HG02642 (cell line): Measurements from ENCODE around the gene HDLBP.
"Not testable (repeated sequence)": the region's sequence is repeated elsewhere in the genome, so short reads cannot be mapped to it uniquely, and the experiment has no call there.

Experiments used
- ATAC-seq: cut with Tn5 transposase; IDR thresholded peaks from one replicate; pipeline ENCODE4 v1.9.1; 2021; ENCODE audit warnings: mild to moderate bottlenecking; ENCODE audit not compliant: unreplicated experiment, poor library complexity

The HDLBP gene

DNA sequence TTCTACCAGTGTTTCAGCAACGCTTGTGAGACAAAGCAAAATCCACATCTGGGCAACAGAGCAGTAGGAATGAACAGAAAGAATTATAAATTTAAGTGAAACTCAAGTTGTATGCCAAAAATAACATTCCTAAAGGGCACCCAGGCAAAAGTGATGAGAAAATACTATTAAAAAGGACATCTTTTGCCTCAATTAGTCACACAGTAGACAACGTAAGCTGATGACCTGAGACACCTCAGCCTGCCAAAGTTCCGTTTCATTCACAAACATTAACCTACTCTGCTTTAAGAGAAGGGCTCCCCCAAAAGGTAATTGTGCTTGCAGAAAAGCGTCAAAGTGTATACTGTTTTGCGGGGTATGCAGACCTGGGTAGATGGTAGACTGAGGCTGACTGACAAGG is 7.2 kb downstream of the HDLBP start:
- no peak for ATAC-seq

- ATAC-seq: no peak
Observed at GRCh38 chr2:241307055-241307454, 8.4 kb downstream of the HDLBP start.

DNA sequence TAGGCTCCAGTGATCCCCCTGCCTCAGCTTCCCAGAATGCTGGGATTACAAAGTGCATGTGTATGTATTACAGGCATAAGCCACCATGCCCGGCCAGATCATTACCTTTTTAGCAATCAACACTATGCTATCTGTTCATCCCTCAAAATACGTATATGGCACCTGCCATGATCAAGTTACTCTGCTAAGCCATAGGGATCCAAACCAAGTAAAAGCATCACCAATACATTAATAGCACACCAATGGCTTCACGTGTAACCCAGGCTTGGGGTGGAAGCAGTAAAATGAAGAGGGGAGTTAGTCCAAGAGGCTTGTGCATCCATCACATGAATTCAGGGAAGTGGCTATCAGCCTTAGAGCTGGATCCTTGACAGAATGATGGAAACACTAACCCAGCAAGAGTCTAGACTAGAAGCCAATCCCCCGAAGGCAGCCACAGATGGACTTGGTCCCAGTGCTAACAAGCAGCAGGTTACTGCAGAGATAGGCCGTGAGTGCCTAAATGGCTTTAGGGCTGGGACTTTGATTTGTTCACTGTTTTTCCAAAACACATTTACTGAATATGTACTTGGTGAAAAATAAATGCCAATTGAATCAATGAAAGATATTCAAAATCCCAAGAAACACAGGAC is 11.3 kb downstream of the HDLBP start:
- ATAC-seq: no peak

GRCh38 chr2:241302759-241303651 is 12.5 kb downstream of the HDLBP start:
- no peak for ATAC-seq

DNA sequence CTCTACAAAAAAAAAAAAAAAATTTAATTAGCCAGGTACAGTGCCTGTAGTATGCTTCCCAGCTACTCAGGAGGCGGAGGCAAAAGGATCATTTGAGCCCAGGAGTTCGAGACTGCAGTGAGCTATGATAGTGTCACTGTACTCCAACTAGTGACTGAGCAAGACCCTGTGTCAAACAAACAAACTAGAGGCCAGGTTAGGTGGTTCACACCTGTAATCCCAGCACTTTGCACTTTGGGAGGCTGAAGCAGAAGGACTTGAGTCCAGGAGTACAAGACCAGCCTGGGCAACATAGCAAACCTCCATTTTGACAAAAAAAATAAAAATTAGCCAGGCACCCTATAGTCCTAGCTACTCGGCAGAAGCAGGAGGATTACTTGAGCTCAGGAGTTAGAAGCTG is 13.4 kb downstream of the HDLBP start:
- ATAC-seq: no peak

GRCh38 chr2:241300000-241300399 is 15.5 kb downstream of the HDLBP start:
- no peak for ATAC-seq

DNA sequence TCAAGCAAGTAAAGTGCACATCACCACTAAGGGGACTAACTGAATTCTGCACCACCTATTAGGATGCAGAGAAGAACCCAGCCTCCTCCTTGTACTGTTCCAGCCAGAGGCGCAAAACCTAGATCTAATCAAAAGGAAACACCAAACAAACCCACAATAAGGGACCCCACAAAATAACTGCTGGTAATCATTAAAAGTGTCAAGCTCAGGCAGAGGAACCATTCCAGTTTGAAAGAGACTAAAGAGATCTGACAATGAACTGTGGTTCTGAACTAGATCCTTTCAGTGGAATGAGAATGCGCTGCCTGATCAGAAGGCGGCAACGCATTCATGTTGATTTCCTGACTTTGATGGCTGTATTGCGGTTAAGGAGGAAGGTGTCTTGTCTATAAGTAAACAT is 16.8 kb downstream of the HDLBP start:
- no peak for ATAC-seq

DNA sequence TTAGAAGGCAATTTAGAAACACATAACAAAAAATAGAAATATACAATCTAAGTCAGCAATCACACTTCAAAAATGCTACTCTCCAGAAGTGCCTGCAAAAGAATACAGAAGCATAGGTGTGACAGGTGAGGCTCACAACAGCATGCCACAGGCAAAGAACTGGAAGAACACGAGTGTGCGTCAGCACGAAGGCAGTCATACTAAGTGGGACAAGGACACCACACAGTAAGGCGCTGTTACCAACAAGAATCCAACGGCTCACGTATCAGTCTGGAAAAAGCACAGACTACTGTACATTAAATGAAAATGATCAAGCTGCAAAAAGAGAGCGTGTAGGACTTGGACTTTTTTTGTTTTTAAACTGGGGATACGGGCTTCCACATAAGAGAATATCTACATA is 18.7 kb downstream of the HDLBP start:
- no peak for ATAC-seq

DNA sequence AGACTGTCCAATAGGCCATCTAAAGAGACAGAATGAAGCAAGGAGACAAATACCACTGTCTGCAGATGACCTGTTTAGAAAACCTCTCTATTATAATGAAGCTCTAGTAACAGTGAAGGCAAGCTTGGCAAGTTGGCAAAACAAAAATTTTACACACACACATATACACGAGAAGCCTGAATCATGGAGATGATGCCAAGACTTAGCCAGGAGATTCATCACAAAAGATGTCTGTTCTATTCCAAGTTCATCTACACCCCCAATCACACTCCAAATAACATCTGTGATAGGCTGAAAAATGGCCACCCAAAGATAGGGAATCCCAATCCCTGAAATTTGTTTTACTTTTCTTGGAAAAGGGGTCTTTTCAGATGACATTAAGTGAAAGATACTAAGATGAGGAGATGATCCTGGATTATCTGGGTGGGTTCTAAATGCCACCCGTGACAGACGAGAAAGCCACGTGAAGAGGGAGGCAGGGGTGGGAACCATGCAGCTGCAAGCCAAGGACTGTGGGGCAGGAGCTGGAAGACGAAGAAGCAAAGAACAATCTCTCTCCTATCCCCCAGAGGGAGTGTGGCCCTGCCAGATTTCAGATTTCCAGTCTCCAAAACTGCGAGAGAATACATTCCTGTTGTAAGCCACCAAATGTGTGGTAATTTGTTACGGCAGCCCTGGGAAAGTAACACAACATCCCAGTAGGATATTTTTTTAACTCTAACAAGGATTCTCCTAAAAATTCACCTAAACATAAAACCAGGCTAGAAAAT is 20.0 kb downstream of the HDLBP start:
- ATAC-seq: no peak

DNA sequence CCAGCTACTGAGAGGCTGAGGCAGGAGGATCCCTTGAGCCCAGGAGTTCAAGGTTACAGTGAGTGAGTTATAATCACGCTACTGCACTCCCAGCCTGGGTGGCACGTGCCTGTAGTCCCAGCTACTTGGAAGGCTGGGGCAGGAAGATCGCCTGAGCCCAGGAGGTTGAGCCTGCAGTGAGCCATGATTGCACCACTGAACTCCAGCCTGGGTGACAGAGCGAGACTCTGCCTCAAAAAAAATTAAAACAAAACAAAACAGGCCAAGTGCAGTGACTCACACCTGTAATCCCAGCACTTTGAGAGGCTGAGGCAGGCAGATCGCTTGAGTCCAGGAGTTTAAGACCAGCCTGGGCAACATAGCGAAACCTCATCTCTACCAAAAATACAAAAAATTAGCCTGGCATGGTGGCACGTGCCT is 22.1 kb downstream of the HDLBP start:
- ATAC-seq: not testable (repeated sequence)

DNA sequence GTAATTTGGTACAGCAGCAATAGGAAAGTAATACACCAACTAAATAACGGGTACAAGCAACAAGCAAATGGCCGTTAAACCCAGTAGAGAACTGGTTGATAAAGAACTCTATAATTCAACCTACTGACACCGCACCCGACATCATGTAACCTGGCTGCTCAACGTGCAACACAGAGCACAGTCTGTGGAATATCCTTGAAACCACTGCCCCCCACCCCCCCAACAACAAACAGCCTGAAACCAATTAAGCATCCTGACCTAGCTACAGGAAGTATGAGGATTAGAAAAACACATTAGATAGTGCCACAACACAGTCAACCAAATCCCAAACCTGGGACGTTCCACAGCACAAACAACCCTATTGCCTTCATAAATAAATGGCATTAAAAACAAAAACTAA is 23.5 kb downstream of the HDLBP start:
- ATAC-seq: no peak

DNA sequence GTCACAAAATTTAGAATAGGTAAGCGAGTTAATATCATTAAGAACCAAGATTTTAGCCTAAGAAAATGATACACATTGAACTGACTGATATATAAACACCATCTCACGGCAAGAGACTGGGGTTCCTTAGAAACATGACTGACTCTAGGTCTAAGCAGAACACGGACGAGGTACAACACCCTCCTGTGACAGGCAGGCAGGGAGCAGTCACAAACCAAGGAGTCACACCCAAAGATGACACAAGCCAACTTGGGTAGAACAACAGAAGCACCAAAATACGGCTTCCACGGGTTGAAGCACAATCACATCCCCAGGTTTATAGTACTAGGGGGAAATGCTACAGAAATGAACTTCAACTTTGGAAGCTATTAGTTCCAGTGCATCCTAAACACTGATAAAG is 24.3 kb downstream of the HDLBP start:
- no peak for ATAC-seq

DNA sequence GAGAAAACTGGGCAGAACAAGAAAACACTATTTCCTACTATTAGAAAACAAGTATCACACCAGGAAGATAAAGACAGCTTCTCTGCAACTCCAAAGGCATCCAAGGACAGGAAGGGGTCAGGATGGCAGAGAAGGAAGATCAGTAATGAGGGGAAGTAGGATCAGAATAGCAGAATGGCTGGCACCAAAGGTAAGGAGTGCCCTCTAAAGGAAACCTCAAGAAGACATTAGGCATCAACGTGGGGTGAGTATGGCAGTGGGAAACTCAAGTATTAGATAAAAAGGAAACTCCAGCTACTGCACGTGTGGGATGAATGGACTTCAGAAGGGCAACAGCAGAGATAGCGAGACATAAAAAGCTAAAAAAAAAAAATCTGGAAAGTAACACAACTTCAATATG is 25.9 kb downstream of the HDLBP start:
- ATAC-seq: no peak

DNA sequence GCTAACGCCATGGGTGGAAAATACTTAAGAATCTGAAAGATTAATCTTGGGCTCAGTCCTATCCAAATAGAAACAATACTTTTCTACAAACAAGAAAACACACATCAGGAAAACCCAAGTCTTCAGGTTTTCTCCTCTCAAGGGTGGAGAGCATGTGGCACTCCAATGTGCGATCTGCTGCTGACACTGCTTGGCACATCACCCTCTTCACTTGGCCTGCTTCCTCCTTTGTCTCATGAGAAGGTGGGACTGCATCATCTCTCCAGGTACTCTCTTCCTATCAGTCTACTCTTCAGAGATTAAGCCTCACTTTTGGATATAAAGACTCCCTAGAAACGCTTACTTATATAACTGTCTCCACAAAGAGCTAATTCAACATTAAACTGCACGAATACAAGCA is 26.4 kb downstream of the HDLBP start:
- ATAC-seq: no peak

- ATAC-seq: no peak
Observed at GRCh38 chr2:241288324-241288888, 27.1 kb downstream of the HDLBP start.

- ATAC-seq: no peak
Observed at GRCh38 chr2:241286348-241287090, 29.0 kb downstream of the HDLBP start.

DNA sequence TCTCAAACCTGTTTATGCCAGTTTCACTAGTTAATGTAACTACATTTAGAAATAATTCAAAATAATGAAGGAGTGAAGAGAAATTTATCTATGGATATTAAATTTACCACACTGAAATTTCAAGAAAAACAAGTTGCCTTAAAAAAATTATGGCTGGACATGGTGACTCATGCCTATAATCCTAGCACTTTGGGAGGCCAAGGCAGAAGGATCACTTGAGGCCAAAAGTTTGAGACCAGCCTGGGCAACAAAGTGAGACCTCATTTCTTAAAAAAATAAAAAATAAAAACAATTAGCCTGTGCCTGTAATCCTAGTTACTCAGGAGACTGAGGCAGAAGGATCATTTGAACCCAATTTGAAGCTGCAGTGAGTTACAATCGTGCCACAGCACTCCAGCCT is 29.9 kb downstream of the HDLBP start:
- ATAC-seq: no peak

- no peak for ATAC-seq
Observed at GRCh38 chr2:241282555-241282954, 32.9 kb downstream of the HDLBP start.

GRCh38 chr2:241280291-241280690 is 35.2 kb downstream of the HDLBP start:
- ATAC-seq: no peak

- ATAC-seq: no peak
Observed at GRCh38 chr2:241279828-241280227, 35.6 kb downstream of the HDLBP start.
